T47D (cell line): ENCODE data around the gene KIF14.
"Not testable (repeated sequence)": the region's sequence is repeated elsewhere in the genome, so short reads cannot be mapped to it uniquely, and the experiment has no call there.

Source experiments
- DNase-seq, 2 experiments: peaks; one replicate each; pipeline versions ENCODE4 v3.0.0 to v3.0.0-alpha.2; 2011 to 2012; ENCODE audit warnings: low read depth in 1 of 2, low spot score in 1 of 2
- JUND ChIP-seq: IDR thresholded peaks from 2 replicates; pipeline ENCODE4 v1.6.1; 2012; ENCODE audit warnings: low read depth
- in situ Hi-C: cut with HindIII; loops from 2 replicates; pipeline ENCODE4 v1.10.0; 2016; ENCODE audit warnings: low sequenced_read_pairs, low pct_unique_long_range_greater_than_20kb

The KIF14 gene

GRCh38 chr1:200627575-200628222 is 7.1 kb upstream of the KIF14 start:
- no peak for TF ChIP-seq JUND
- DNase-seq = no peak
- in situ Hi-C loops = no loop called here

- in situ Hi-C loops = no loop called here
- TF ChIP-seq JUND = no peak
- DNase-seq = no peak
Measured at GRCh38 chr1:200626853-200627534, 6.4 kb upstream of the KIF14 start.

- DNase-seq = no peak
- in situ Hi-C loops = no loop called here
- no peak for TF ChIP-seq JUND
Measured at GRCh38 chr1:200625381-200625824, 4.9 kb upstream of the KIF14 start.

- in situ Hi-C loops = no loop called here
- DNase-seq = no peak
- no peak for TF ChIP-seq JUND
Measured at GRCh38 chr1:200624679-200625335, 4.3 kb upstream of the KIF14 start.

- no peak for TF ChIP-seq JUND
- DNase-seq = no peak
- in situ Hi-C loops = no loop called here
Measured at GRCh38 chr1:200619894-200620272, 668 bp downstream of the KIF14 start.

GRCh38 chr1:200610846-200611245 is 9.7 kb downstream of the KIF14 start:
- no peak for TF ChIP-seq JUND
- no peak for DNase-seq
- in situ Hi-C loops = no loop called here

- no peak for DNase-seq
- no peak for TF ChIP-seq JUND
- in situ Hi-C loops = no loop called here
Measured at GRCh38 chr1:200602632-200603031, 17.9 kb downstream of the KIF14 start.

- in situ Hi-C loops = no loop called here
- TF ChIP-seq JUND = no peak
- DNase-seq = no peak
Measured at GRCh38 chr1:200590001-200590400, 30.6 kb downstream of the KIF14 start.

GRCh38 chr1:200588698-200589097 is 31.9 kb downstream of the KIF14 start:
- TF ChIP-seq JUND = no peak
- DNase-seq = no peak
- in situ Hi-C loops = no loop called here

- in situ Hi-C loops = no loop called here
- no peak for TF ChIP-seq JUND
- no peak for DNase-seq
Measured at GRCh38 chr1:200564319-200564718, 56.2 kb downstream of the KIF14 start.

GRCh38 chr1:200561856-200562214 is 58.7 kb downstream of the KIF14 start:
- in situ Hi-C loops = no loop called here
- TF ChIP-seq JUND = no peak
- no peak for DNase-seq

GRCh38 chr1:200558866-200559459 is 61.6 kb downstream of the KIF14 start:
- TF ChIP-seq JUND = no peak
- peak; percentile 42 to 67 for DNase-seq
- in situ Hi-C loops = no loop called here

GRCh38 chr1:200556002-200556401 is 64.5 kb downstream of the KIF14 start:
- TF ChIP-seq JUND = no peak
- in situ Hi-C loops = no loop called here
- peak in 1 of 2 experiments; percentile 23 for DNase-seq

GRCh38 chr1:200552737-200553136 is 67.8 kb downstream of the KIF14 start:
- in situ Hi-C loops, DNase-seq: not testable (repeated sequence)
